HUES6 (cell line): ENCODE data around the gene CFAP221.

Experiments
- H3K27ac ChIP-seq: 2 replicates; pipeline ENCODE4 v1.7.0; 2013; ENCODE audit warnings: low read depth, mild to moderate bottlenecking, low read length, inconsistent platforms
- H3K27me3 ChIP-seq: 2 replicates; pipeline ENCODE4 v1.6.1; 2013; ENCODE audit warnings: low read length; ENCODE audit not compliant: control insufficient read depth, insufficient read depth
- H3K36me3 ChIP-seq: 2 replicates; pipeline ENCODE4 v1.6.1; 2013; ENCODE audit warnings: low read length; ENCODE audit not compliant: control insufficient read depth, insufficient read depth
- H3K4me1 ChIP-seq: 2 replicates; pipeline ENCODE4 v1.6.1; 2013; ENCODE audit warnings: low read length; ENCODE audit not compliant: control insufficient read depth, insufficient read depth
- H3K4me3 ChIP-seq: 2 replicates; pipeline ENCODE4 v1.5.1; 2013; ENCODE audit warnings: low read depth, low read length
- H3K9ac ChIP-seq: one replicate; pipeline ENCODE4 v1.6.1; 2013; ENCODE audit warnings: mild to moderate bottlenecking, low read length
- H3K9me3 ChIP-seq: 2 replicates; pipeline ENCODE4 v1.6.1; 2013; ENCODE audit warnings: low read depth, low read length; ENCODE audit not compliant: control insufficient read depth, insufficient read depth

Gene CFAP221

GRCh38 chr2:119536707-119537106 is 7.5 kb upstream of the CFAP221 start:
- no peak overlapping the region for H3K27ac ChIP-seq
- no peaks in the 10 kb centered on the region for H3K36me3 ChIP-seq
- no peak overlapping the region for H3K4me3 ChIP-seq
- no peak overlapping the region for H3K9ac ChIP-seq
- peaks cover under 1% of the 10 kb centered on the region; the same call in 1 of the 2 replicates for H3K4me1 ChIP-seq
- H3K9me3 ChIP-seq, result peaks cover 9% of the 10 kb centered on the region; the same call in 1 of the 2 replicates
- no peaks in the 10 kb centered on the region for H3K27me3 ChIP-seq

- Histone ChIP-seq H3K27ac (no peak overlapping the region), H3K27me3 (no peaks in the 10 kb centered on the region), H3K9ac (no peak overlapping the region), H3K36me3 (no peaks in the 10 kb centered on the region), H3K9me3 (peaks cover 9% of the 10 kb centered on the region; the same call in 1 of the 2 replicates), H3K4me1 (no peaks in the 10 kb centered on the region; the same call in 1 of the 2 replicates), H3K4me3 (no peak overlapping the region)
Observed at GRCh38 chr2:119537792-119538191, 6.5 kb upstream of the CFAP221 start.

- Histone ChIP-seq H3K4me1 (peaks cover 6% of the 10 kb centered on the region; the same call in 1 of the 2 replicates), H3K9me3 (peaks cover 4% of the 10 kb centered on the region; the same call in 1 of the 2 replicates), H3K4me3 (no peak overlapping the region), H3K36me3 (no peaks in the 10 kb centered on the region), H3K27ac (no peak overlapping the region), H3K27me3 (peaks cover 9% of the 10 kb centered on the region), H3K9ac (no peak overlapping the region)
Observed at GRCh38 chr2:119541476-119541875, 2.8 kb upstream of the CFAP221 start.

GRCh38 chr2:119544939-119545475 is 758 bp downstream of the CFAP221 start:
- H3K4me3 ChIP-seq, result peak overlapping the region; percentile 79

GRCh38 chr2:119545754-119546446 is 1.7 kb downstream of the CFAP221 start:
- H3K27ac ChIP-seq, result no peak overlapping the region
- H3K9ac ChIP-seq, result no peak overlapping the region
- H3K4me1 ChIP-seq, result peaks cover 6% of the 10 kb centered on the region; the same call in 1 of the 2 replicates
- no peak overlapping the region for H3K4me3 ChIP-seq
- H3K9me3 ChIP-seq, result no peaks in the 10 kb centered on the region
- H3K27me3 ChIP-seq, result peaks cover 9% of the 10 kb centered on the region
- no peaks in the 10 kb centered on the region for H3K36me3 ChIP-seq

More at GRCh38 chr2:119544939-119545475, 758 bp downstream of the CFAP221 start:
- Histone ChIP-seq H3K27me3 (peaks cover 9% of the 10 kb centered on the region), H3K9me3 (peaks cover under 1% of the 10 kb centered on the region; the same call in 1 of the 2 replicates), H3K9ac (peak overlapping the region; percentile 73), H3K36me3 (no peaks in the 10 kb centered on the region), H3K4me1 (peaks cover 6% of the 10 kb centered on the region; the same call in 1 of the 2 replicates), H3K27ac (no peak overlapping the region)

- Histone ChIP-seq H3K27me3 (peaks cover 9% of the 10 kb centered on the region), H3K36me3 (no peaks in the 10 kb centered on the region), H3K27ac (no peak overlapping the region), H3K4me1 (peaks cover 6% of the 10 kb centered on the region; the same call in 1 of the 2 replicates), H3K9ac (no peak overlapping the region), H3K4me3 (no peak overlapping the region), H3K9me3 (no peaks in the 10 kb centered on the region)
Observed at GRCh38 chr2:119546447-119546767, 2.2 kb downstream of the CFAP221 start.

- Histone ChIP-seq H3K4me1 (peaks cover 3% of the 10 kb centered on the region; the same call in 1 of the 2 replicates), H3K27ac (no peak overlapping the region), H3K4me3 (no peak overlapping the region), H3K9ac (no peak overlapping the region), H3K27me3 (peaks cover 9% of the 10 kb centered on the region), H3K9me3 (no peaks in the 10 kb centered on the region), H3K36me3 (no peaks in the 10 kb centered on the region)
Observed at GRCh38 chr2:119548516-119549120, 4.4 kb downstream of the CFAP221 start.

- Histone ChIP-seq H3K36me3 (no peaks in the 10 kb centered on the region), H3K27ac (no peak overlapping the region), H3K27me3 (peaks cover 9% of the 10 kb centered on the region), H3K4me3 (no peak overlapping the region), H3K9me3 (no peaks in the 10 kb centered on the region), H3K9ac (no peak overlapping the region), H3K4me1 (peaks cover 3% of the 10 kb centered on the region; the same call in 1 of the 2 replicates)
Observed at GRCh38 chr2:119549241-119549640, 5.0 kb downstream of the CFAP221 start.

- H3K27me3 ChIP-seq, result peaks cover 5% of the 10 kb centered on the region
- no peak overlapping the region for H3K27ac ChIP-seq
- H3K4me3 ChIP-seq, result no peak overlapping the region
- H3K9ac ChIP-seq, result no peak overlapping the region
- H3K4me1 ChIP-seq, result no peaks in the 10 kb centered on the region; the same call in 1 of the 2 replicates
- no peaks in the 10 kb centered on the region for H3K36me3 ChIP-seq
- H3K9me3 ChIP-seq, result no peaks in the 10 kb centered on the region
Observed at GRCh38 chr2:119550346-119550745, 6.1 kb downstream of the CFAP221 start.

- H3K27ac ChIP-seq, result no peak overlapping the region
- peaks cover under 1% of the 10 kb centered on the region; the same call in 1 of the 2 replicates for H3K27me3 ChIP-seq
- no peaks in the 10 kb centered on the region for H3K36me3 ChIP-seq
- no peaks in the 10 kb centered on the region; the same call in 1 of the 2 replicates for H3K4me1 ChIP-seq
- no peak overlapping the region for H3K4me3 ChIP-seq
- no peak overlapping the region for H3K9ac ChIP-seq
- H3K9me3 ChIP-seq, result no peaks in the 10 kb centered on the region
Observed at GRCh38 chr2:119550856-119551255, 6.6 kb downstream of the CFAP221 start.

- Histone ChIP-seq H3K9me3 (no peaks in the 10 kb centered on the region), H3K27ac (no peak overlapping the region), H3K27me3 (no peaks in the 10 kb centered on the region), H3K4me3 (no peak overlapping the region), H3K4me1 (no peaks in the 10 kb centered on the region), H3K9ac (no peak overlapping the region), H3K36me3 (no peaks in the 10 kb centered on the region)
Observed at GRCh38 chr2:119552902-119553301, 8.7 kb downstream of the CFAP221 start.
